Cardiac muscle cell (in vitro differentiated cells and primary cell): ENCODE results near the gene TLL2. TPM values are rescaled to one million over a fixed set of nuclear protein-coding genes. Genes with fewer than 3 reads are reported as not detected.
A peak's percentile ranks its signal among the peaks of the same experiment; 100 is the strongest.

Experiments
- DNase-seq, 2 donors: peaks; one replicate each; pipeline versions ENCODE4 v3.0.0 to v3.0.0-alpha.2; 2010 to 2017; ENCODE audit warnings: low read depth in 1 of 2, low spot score in 1 of 2
- H3K27ac ChIP-seq: fragments of 200-600 bp; sonication (generic); 2 replicates; pipeline ENCODE4 v1.5.1; 2016
- H3K27me3 ChIP-seq: fragments of 200-600 bp; sonication (generic); 2 replicates; pipeline ENCODE4 v1.6.0; 2016; ENCODE audit warnings: control low read depth
- H3K36me3 ChIP-seq: fragments of 200-600 bp; sonication (generic); 2 replicates; pipeline ENCODE4 v1.5.1; 2016; ENCODE audit warnings: control low read depth
- H3K4me1 ChIP-seq: fragments of 200-600 bp; sonication (generic); 2 replicates; pipeline ENCODE4 v1.8.1; 2017; ENCODE audit warnings: low read depth, mild to moderate bottlenecking, mixed run types
- H3K4me3 ChIP-seq: fragments of 200-600 bp; sonication (generic); 2 replicates; pipeline ENCODE4 v1.5.1; 2016; ENCODE audit warnings: mild to moderate bottlenecking
- H3K9me3 ChIP-seq: fragments of 200-600 bp; sonication (generic); 2 replicates; pipeline ENCODE4 v1.5.1; 2017; ENCODE audit warnings: low read depth, mild to moderate bottlenecking, control low read depth
- CTCF ChIP-seq: IDR thresholded peaks from 2 replicates; pipeline ENCODE4 v1.5.1; 2012; ENCODE audit warnings: low read depth, mild to moderate bottlenecking, low read length
- polyA plus RNA-seq: library from polyadenylated mRNA; unstranded; fragments of >200 nt; fragmentation: Nextera tagmentation; extraction: Ambion mirVana; gene quantifications from 2 replicates; pipeline ENCODE4 v1.2.1, GENCODE V29; 2016
- total RNA-seq: library from RNA; depleted of rRNA; stranded (reverse); fragments of >200 nt; gene quantifications from 2 replicates; pipeline ENCODE4 v1.2.3, GENCODE V29; 2016

The TLL2 gene
- total and polyA plus RNA-seq, 2 experiments from 2014 or later: 0.15 to 0.55 TPM

- TF ChIP-seq CTCF: no peak
- no peak overlapping the region for H3K4me3 ChIP-seq
- no peak for DNase-seq
- no peaks in the 10 kb centered on the region for H3K36me3 ChIP-seq
- H3K9me3 ChIP-seq: no peaks in the 10 kb centered on the region
- H3K27me3 ChIP-seq: no peaks in the 10 kb centered on the region
- H3K4me1 ChIP-seq: no peaks in the 10 kb centered on the region
- no peak overlapping the region for H3K27ac ChIP-seq
These were observed 16.3 kb downstream of the TLL2 start for GRCh38 chr10:96497391-96497790.

GRCh38 chr10:96496281-96496925, 17.3 kb downstream of the TLL2 start:
- H3K27me3 ChIP-seq: no peaks in the 10 kb centered on the region
- DNase-seq: peak; percentile 55 to 87
- no peak for TF ChIP-seq CTCF
- H3K36me3 ChIP-seq: no peaks in the 10 kb centered on the region
- H3K27ac ChIP-seq: no peak overlapping the region
- no peaks in the 10 kb centered on the region for H3K9me3 ChIP-seq
- no peaks in the 10 kb centered on the region for H3K4me1 ChIP-seq
- H3K4me3 ChIP-seq: no peak overlapping the region

GRCh38 chr10:96495544-96495943, 18.2 kb downstream of the TLL2 start:
- no peaks in the 10 kb centered on the region for H3K4me1 ChIP-seq
- no peaks in the 10 kb centered on the region for H3K9me3 ChIP-seq
- H3K4me3 ChIP-seq: no peak overlapping the region
- H3K36me3 ChIP-seq: no peaks in the 10 kb centered on the region
- no peaks in the 10 kb centered on the region for H3K27me3 ChIP-seq
- no peak overlapping the region for H3K27ac ChIP-seq
- no peak for TF ChIP-seq CTCF
- no peak for DNase-seq

- Histone ChIP-seq H3K27me3 (no peaks in the 10 kb centered on the region), H3K9me3 (no peaks in the 10 kb centered on the region), H3K36me3 (no peaks in the 10 kb centered on the region), H3K4me3 (no peak overlapping the region), H3K27ac (no peak overlapping the region), H3K4me1 (no peaks in the 10 kb centered on the region)
- DNase-seq: no peak
- no peak for TF ChIP-seq CTCF
These were observed 19.0 kb downstream of the TLL2 start for GRCh38 chr10:96494694-96495093.

GRCh38 chr10:96493871-96494525, 19.7 kb downstream of the TLL2 start:
- DNase-seq: no peak
- TF ChIP-seq CTCF: no peak
- Histone ChIP-seq H3K4me1 (no peaks in the 10 kb centered on the region), H3K36me3 (no peaks in the 10 kb centered on the region), H3K9me3 (no peaks in the 10 kb centered on the region), H3K4me3 (no peak overlapping the region), H3K27me3 (no peaks in the 10 kb centered on the region), H3K27ac (no peak overlapping the region)
